BLaER1 treated with 17β-estradiol and CSF1 and Interleukin-3, amounts not matched to agents 10 nM and 100 nM (cell line): ENCODE data around the gene C1orf167.

Experiments
- H3K27ac ChIP-seq, 11 experiments: shearing (Covaris generic); formaldehyde crosslinking; 2 replicates each; pipeline ENCODE4 v1.8.1; 2022
- H3K27me3 ChIP-seq, 11 experiments: shearing (Covaris generic); formaldehyde crosslinking; 2 replicates each; pipeline ENCODE4 v1.8.1; 2022
- H3K36me3 ChIP-seq, 11 experiments: shearing (Covaris generic); formaldehyde crosslinking; 2 replicates each; pipeline ENCODE4 v1.8.1; 2022
- H3K4me1 ChIP-seq, 10 experiments: shearing (Covaris generic); formaldehyde crosslinking; 2 replicates each; pipeline ENCODE4 v1.8.1; 2022
- H3K4me2 ChIP-seq, 11 experiments: shearing (Covaris generic); formaldehyde crosslinking; 2 replicates each; pipeline ENCODE4 v1.8.1; 2022
- H3K4me3 ChIP-seq, 10 experiments: shearing (Covaris generic); formaldehyde crosslinking; 2 replicates each; pipeline ENCODE4 v1.8.1; 2022
- H3K9ac ChIP-seq, 11 experiments: shearing (Covaris generic); formaldehyde crosslinking; 2 replicates each; pipeline ENCODE4 v1.8.1; 2022
- H3K9me3 ChIP-seq, 11 experiments: shearing (Covaris generic); formaldehyde crosslinking; replicated peaks in 1 of 11; 2 replicates each; pipeline ENCODE4 v1.8.1; 2022
- H4K20me1 ChIP-seq, 11 experiments: shearing (Covaris generic); formaldehyde crosslinking; 2 replicates each; pipeline ENCODE4 v1.8.1; 2022
- Cebpa-rat ChIP-seq, 11 experiments: shearing (Covaris generic); IDR thresholded peaks; 2 replicates each; pipeline ENCODE4 v1.8.1; 2022

C1orf167 gene

DNA sequence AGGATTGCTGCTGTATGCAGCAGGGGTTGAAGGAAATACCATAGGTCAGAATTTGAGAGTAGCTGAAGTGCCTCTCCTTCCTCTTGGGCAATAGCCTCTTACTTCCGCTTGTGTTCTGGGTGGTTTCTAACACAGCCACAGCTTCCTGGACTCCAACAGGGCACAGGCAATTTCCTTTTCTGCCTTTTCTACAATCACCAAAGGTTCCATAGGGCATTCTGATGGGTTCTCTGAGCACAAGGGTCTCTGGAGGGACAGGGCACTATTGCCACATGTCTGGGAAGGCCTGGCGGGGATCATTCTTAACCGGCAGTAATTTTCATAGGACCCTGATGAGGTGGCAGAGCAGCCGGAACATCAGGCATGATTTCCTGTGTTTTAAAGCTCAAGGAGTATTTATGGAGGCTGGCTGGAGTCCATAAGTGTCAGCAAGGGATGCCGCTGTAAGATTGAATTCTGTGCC is 31.5 kb upstream of the C1orf167 start:
- Histone ChIP-seq H3K27ac (peak overlapping the region; percentile 56 to 99 (median 94)), H3K9me3 (no peaks in the 10 kb centered on the region), H3K4me1 (peaks cover 67 to 100% (median 94%) of the 10 kb centered on the region in 10 experiments), H3K27me3 (no peaks in the 10 kb centered on the region), H3K4me2 (peak overlapping the region; percentile 84 to 98 (median 95)), H3K9ac (peak overlapping the region; percentile 43 to 96 (median 80); a peak in 21 of 22 replicates), H3K36me3 (peaks cover 0 to 19% (median 8%) of the 10 kb centered on the region in 11 experiments; a peak in 10 of 22 replicates), H3K4me3 (peak overlapping the region in 8 of 10 experiments; percentile 23 to 60 (median 46); a peak in 15 of 20 replicates), H4K20me1 (no peaks in the 10 kb centered on the region)
- TF ChIP-seq Cebpa-rat (IDR thresholded peaks at IDR 0.05), result peak; percentile 76 to 99 (median 96); a peak in 21 of 22 replicates

DNA sequence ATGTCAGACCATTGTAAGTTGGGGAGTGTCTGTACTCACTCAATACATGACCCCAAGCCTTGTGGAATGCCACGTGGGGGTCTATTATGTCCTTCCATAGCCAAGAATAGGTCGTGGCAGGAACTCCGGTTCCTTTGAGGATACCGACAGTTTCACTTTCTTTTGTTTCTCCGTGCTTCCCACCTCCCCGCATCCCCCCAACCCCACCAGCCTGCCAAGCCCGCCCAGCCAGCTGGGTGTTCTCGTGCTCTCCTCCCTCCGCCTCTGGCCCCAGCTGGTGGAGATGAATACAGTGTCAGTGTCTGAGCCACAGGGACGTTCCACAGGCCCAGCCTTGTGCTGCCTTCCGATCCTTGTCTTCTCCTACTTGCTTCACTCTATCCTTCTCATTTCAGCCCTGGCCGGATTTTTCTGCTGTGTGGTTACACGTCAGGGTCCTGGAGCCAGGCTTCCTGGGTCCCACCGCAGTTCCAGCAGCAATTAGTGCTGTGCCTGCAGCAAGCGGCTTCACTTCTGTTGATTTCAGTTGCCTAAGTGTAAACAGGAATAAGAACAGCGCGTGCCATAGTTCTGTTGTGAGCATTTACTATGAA is 30.2 kb upstream of the C1orf167 start:
- Histone ChIP-seq H3K9me3 (no peaks in the 10 kb centered on the region), H3K4me3 (peak overlapping the region in 9 of 10 experiments; percentile 14 to 60 (median 39); a peak in 13 of 20 replicates), H3K27me3 (no peaks in the 10 kb centered on the region), H3K27ac (peak overlapping the region; percentile 30 to 99 (median 94); a peak in 21 of 22 replicates), H3K9ac (peak overlapping the region in 10 of 11 experiments; percentile 62 to 96 (median 80); a peak in 19 of 22 replicates), H4K20me1 (no peaks in the 10 kb centered on the region), H3K4me1 (peaks cover 62 to 92% (median 88%) of the 10 kb centered on the region in 10 experiments), H3K36me3 (peaks cover 0 to 7% (median 3%) of the 10 kb centered on the region in 11 experiments; a peak in 10 of 22 replicates), H3K4me2 (peak overlapping the region; percentile 84 to 98 (median 95))
- TF ChIP-seq Cebpa-rat (IDR thresholded peaks at IDR 0.05), result no peak

DNA sequence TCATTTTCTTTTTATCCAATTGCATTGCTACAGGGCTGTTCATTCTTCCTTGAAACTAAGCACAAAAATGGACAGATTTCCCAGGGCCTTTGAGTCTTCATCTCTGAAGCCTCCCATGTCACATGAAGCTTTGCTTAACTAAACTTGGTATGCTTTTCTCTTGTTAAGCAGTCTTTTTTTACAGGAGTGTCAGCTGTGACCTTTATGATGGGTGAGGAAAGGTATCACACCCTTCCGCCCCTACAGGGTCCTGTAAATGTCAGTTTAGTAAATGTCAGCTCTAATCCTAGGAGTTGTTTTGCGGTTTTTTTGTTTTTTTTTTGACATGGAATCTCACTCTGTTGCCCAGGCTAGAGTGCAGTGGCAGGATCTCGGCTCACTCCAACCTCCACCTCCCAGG is 28.7 kb upstream of the C1orf167 start:
- Histone ChIP-seq H3K9ac (peak overlapping the region in 4 of 11 experiments; percentile 19 to 96 (median 72); a peak in 4 of 22 replicates), H3K36me3 (no peaks in the 10 kb centered on the region), H3K4me1 (peaks cover 70 to 92% (median 90%) of the 10 kb centered on the region in 10 experiments), H3K27ac (peak overlapping the region in 8 of 11 experiments; percentile 1 to 99 (median 96); a peak in 11 of 22 replicates), H3K4me3 (no peak overlapping the region), H3K27me3 (no peaks in the 10 kb centered on the region), H3K4me2 (peak overlapping the region; percentile 84 to 98 (median 95); a peak in 19 of 22 replicates), H3K9me3 (no peaks in the 10 kb centered on the region), H4K20me1 (no peaks in the 10 kb centered on the region; a peak in 1 of 22 replicates)
- TF ChIP-seq Cebpa-rat (IDR thresholded peaks at IDR 0.05), result no peak

DNA sequence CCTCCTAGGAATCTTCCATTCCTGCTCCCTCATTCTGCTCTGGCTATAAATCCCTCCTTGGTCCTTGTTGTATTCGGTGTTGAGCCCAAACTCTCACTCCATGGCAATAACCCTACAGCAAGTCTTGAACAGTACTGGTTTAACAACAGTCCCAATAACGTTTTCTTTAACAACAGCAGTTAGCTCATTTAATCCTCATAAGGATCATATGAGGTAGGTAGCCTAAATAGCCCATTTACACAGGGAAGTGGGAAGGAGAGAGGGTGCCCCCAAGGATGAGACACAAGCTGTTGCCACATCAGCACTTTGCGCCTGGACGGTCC is 26.5 kb upstream of the C1orf167 start:
- Histone ChIP-seq H3K4me3 (peak overlapping the region in 8 of 10 experiments; percentile 73 to 93 (median 81); a peak in 18 of 20 replicates), H3K9ac (peak overlapping the region in 10 of 11 experiments; percentile 86 to 98 (median 94); a peak in 20 of 22 replicates), H4K20me1 (peaks cover 0 to 15% (median 0%) of the 10 kb centered on the region in 11 experiments; a peak in 3 of 22 replicates), H3K4me1 (peaks cover 72 to 94% (median 91%) of the 10 kb centered on the region in 10 experiments), H3K9me3 (no peaks in the 10 kb centered on the region), H3K27me3 (no peaks in the 10 kb centered on the region), H3K36me3 (no peaks in the 10 kb centered on the region), H3K4me2 (peak overlapping the region; percentile 76 to 99 (median 96)), H3K27ac (peak overlapping the region in 9 of 11 experiments; percentile 90 to 100 (median 97); a peak in 18 of 22 replicates)
- no peak for TF ChIP-seq Cebpa-rat (IDR thresholded peaks at IDR 0.05)

DNA sequence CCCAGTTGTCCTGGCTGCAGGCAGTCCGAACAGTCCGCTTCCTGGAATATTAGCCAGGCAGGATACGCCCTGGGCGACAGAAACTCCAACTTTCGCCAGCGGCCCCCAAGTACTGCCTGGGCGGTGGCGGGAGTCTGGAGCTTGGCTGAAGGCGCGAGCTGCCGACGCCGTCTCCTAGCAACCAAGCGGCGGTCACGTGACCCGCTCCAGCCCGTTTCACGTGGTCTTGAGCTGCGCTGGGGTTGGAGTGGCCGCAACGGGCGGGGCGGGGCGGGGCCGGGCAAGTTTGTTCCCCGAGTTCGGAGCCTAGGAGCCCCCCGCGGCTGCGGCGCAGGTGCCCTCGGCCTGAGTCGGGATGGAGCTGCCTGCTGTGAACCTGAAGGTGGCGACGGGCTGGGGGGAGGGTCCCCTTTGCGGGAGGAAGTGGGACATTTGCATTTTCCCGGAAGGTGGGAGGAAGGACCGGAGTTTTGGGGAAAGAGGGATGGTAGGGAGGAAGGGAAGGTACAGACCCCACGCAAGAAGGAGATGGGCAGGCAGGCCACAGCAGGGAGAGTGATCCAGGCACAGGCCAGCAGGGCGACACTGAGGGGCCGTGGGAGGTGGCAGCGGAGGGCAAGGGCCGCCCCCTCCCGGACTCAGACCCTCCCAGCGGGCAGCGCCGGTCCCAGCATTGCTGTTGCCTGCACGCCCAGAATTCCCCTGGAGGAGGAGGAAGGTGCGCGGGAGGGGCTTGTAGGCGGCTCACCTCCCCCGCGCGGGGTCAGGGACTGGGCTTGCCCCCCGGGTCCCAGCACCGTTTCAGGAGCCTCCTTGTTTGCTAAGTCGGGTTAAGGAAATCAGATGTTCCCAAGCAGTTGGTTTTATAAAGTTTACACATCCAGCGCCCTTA is 25.9 kb upstream of the C1orf167 start, which contains the start of gene AGTRAP:
TSS of gene AGTRAP (plus strand) at position 283 of the 892 bp plus-strand sequence. CDS start at position 356, 73 bp downstream.
- Histone ChIP-seq H4K20me1 (peaks cover 0 to 20% (median 0%) of the 10 kb centered on the region in 11 experiments; a peak in 3 of 22 replicates), H3K4me2 (peak within 1 kb of the TSS; percentile 86 to 99 (median 96)), H3K27me3 (no peaks in the 10 kb centered on the region), H3K4me3 (peak within 1 kb of the TSS; percentile 73 to 93 (median 82)), H3K4me1 (peaks cover 72 to 94% (median 91%) of the 10 kb centered on the region in 10 experiments), H3K9me3 (no peaks in the 10 kb centered on the region), H3K27ac (peak within 1 kb of the TSS; percentile 66 to 100 (median 97)), H3K9ac (peak within 1 kb of the TSS; percentile 86 to 98 (median 94)), H3K36me3 (no peaks in the 10 kb centered on the region)
- TF ChIP-seq Cebpa-rat (IDR thresholded peaks at IDR 0.05), result no peak; a peak in 2 of 22 replicates

DNA sequence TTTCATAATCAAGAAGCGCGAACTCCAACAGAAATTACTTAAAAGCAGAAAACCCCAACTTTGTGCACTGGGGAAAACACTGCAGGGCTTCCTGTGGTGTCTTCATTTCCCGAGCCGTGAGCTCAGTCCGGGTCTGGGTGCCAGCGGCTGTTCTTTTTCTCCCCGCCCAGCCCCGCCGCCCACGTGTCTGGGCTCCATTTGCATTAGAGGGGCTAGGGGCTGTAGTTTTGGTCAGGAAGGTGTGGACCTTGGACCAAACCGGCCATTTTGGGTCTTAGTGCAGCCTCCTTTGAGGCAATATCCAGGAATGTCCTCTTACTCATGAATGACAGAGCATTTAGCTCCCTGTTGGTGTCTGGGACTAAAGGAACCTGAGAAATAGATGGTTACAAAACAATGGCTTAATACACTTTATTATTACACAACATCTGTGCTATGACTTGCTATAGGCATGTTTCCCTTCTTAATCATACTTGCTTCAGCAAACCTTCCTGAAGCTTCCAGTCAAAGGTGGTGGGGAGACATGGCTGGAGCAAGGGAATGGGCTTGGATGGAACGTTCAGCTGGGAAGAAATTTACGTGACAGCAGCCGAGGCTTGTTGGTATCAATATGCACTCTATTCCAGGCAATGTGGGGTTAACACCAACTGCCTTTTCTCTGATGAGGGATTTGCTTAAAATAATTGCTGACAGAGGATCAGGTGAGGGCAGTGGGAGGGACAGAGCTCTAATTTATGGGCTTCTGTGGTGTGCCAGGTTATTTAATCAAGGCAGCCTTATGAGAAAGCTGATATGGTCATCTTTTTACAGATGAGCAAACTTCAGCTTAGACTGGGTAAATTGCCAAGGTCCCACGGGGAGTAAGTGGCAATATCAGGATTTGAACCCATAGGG is 25.0 kb upstream of the C1orf167 start:
- peak overlapping the region; percentile 86 to 99 (median 96) for H3K4me2 ChIP-seq
- no peaks in the 10 kb centered on the region for H3K27me3 ChIP-seq
- TF ChIP-seq Cebpa-rat (IDR thresholded peaks at IDR 0.05), result peak in 8 of 11 experiments; percentile 47 to 96 (median 70); a peak in 14 of 22 replicates
- H3K9me3 ChIP-seq, result no peaks in the 10 kb centered on the region
- H3K27ac ChIP-seq, result peak overlapping the region; percentile 66 to 100 (median 97)
- peak overlapping the region; percentile 73 to 93 (median 82) for H3K4me3 ChIP-seq
- peaks cover 72 to 94% (median 91%) of the 10 kb centered on the region in 10 experiments for H3K4me1 ChIP-seq
- peaks cover 0 to 3% (median 0%) of the 10 kb centered on the region in 11 experiments; a peak in 1 of 22 replicates for H3K36me3 ChIP-seq
- peaks cover 0 to 29% (median 0%) of the 10 kb centered on the region in 11 experiments; a peak in 3 of 22 replicates for H4K20me1 ChIP-seq
- H3K9ac ChIP-seq, result peak overlapping the region; percentile 86 to 98 (median 94)

DNA sequence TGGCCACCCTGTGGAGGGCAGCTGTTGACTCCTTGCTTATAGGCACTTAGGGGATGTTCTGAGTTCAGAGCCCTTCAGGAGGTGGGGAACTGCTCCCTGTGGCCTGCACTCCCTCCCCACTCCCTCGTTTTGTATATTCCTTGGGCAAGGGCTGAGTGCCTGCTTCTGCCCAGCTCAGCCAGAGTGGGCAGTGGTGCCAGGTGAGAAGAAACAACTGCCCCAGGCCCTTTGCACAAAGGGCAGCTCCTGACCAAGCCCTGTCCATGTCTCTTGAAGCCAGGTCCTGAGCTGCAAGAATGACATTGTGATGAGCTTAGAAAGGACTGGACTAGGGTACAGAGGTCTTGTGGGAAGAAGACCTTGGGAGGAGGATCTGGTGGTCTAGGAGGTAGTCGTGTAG is 23.9 kb upstream of the C1orf167 start:
- peak overlapping the region in 10 of 11 experiments; percentile 14 to 100 (median 97); a peak in 18 of 22 replicates for H3K27ac ChIP-seq

More for the DNA sequence above, 23.9 kb upstream of the C1orf167 start:
- peaks cover 68 to 94% (median 91%) of the 10 kb centered on the region in 10 experiments for H3K4me1 ChIP-seq
- peak overlapping the region in 3 of 10 experiments; percentile 15 to 81 (median 43); a peak in 3 of 20 replicates for H3K4me3 ChIP-seq
- H3K9me3 ChIP-seq, result no peaks in the 10 kb centered on the region
- no peaks in the 10 kb centered on the region for H3K27me3 ChIP-seq
- H4K20me1 ChIP-seq, result peaks cover 0 to 40% (median 0%) of the 10 kb centered on the region in 11 experiments; a peak in 5 of 22 replicates
- H3K36me3 ChIP-seq, result peaks cover 0 to 5% (median 0%) of the 10 kb centered on the region in 11 experiments; a peak in 1 of 22 replicates
- peak overlapping the region; percentile 86 to 99 (median 96) for H3K4me2 ChIP-seq
- H3K9ac ChIP-seq, result peak overlapping the region in 8 of 11 experiments; percentile 88 to 98 (median 95); a peak in 14 of 22 replicates
- TF ChIP-seq Cebpa-rat (IDR thresholded peaks at IDR 0.05), result no peak
